H9 (cell line): ENCODE data around the gene MAP3K20. TPM values are rescaled to one million over a fixed set of nuclear protein-coding genes. Genes with fewer than 3 reads are reported as not detected.

Experiments
- DNase-seq: peaks from one replicate; pipeline ENCODE4 v3.0.0-alpha.2; 2017
- H2AFZ ChIP-seq: one replicate; pipeline ENCODE4 v1.6.1; 2013; ENCODE audit warnings: mild to moderate bottlenecking, low read length, control low read depth, moderate library complexity
- H2AK5ac ChIP-seq: 2 replicates; pipeline ENCODE4 v1.6.1; 2013; ENCODE audit warnings: low read length, control low read depth, mixed read lengths; ENCODE audit not compliant: insufficient read length
- H2BK120ac ChIP-seq: one replicate; pipeline ENCODE4 v1.6.1; 2013; ENCODE audit warnings: low read depth, mild to moderate bottlenecking, low read length, control low read depth, inconsistent platforms; ENCODE audit not compliant: poor library complexity, severe bottlenecking
- H2BK12ac ChIP-seq: 2 replicates; pipeline ENCODE4 v1.6.1; 2013; ENCODE audit warnings: low read length, control low read depth, mixed read lengths, low read depth; ENCODE audit not compliant: insufficient read length
- H2BK15ac ChIP-seq: 2 replicates; pipeline ENCODE4 v1.6.1; 2013; ENCODE audit warnings: low read depth, low read length, control low read depth
- H2BK20ac ChIP-seq: one replicate; pipeline ENCODE4 v1.6.1; 2013; ENCODE audit warnings: low read depth, mild to moderate bottlenecking, low read length, control low read depth, inconsistent platforms; ENCODE audit not compliant: poor library complexity, severe bottlenecking
- H2BK5ac ChIP-seq: 2 replicates; pipeline ENCODE4 v1.6.1; 2013; ENCODE audit warnings: low read length, control low read depth, mixed read lengths; ENCODE audit not compliant: insufficient read length
- H3K14ac ChIP-seq: 2 replicates; pipeline ENCODE4 v1.6.1; 2013; ENCODE audit warnings: low read length, control low read depth; ENCODE audit not compliant: insufficient read depth
- H3K18ac ChIP-seq: 2 replicates; pipeline ENCODE4 v1.6.1; 2013; ENCODE audit warnings: low read depth, mild to moderate bottlenecking, mixed read lengths, low read length, control low read depth; ENCODE audit not compliant: insufficient read length
- H3K23ac ChIP-seq: 2 replicates; pipeline ENCODE4 v1.6.1; 2013; ENCODE audit warnings: low read length, control low read depth, mixed read lengths, low read depth; ENCODE audit not compliant: insufficient read length
- H3K23me2 ChIP-seq: 2 replicates; pipeline ENCODE4 v1.6.1; 2013; ENCODE audit warnings: low read depth, mild to moderate bottlenecking, mixed read lengths, low read length, control low read depth; ENCODE audit not compliant: insufficient read length, poor library complexity, severe bottlenecking
- H3K27ac ChIP-seq: 2 replicates; pipeline ENCODE4 v1.5.1; 2013; ENCODE audit warnings: low read length, control low read depth, mixed read lengths, low read depth; ENCODE audit not compliant: insufficient read length
- H3K27me3 ChIP-seq: 2 replicates; pipeline ENCODE4 v1.6.1; 2013; ENCODE audit warnings: low read length, control low read depth, inconsistent platforms; ENCODE audit not compliant: insufficient read depth
- H3K4ac ChIP-seq: 2 replicates; pipeline ENCODE4 v1.6.1; 2013; ENCODE audit warnings: low read depth, mild to moderate bottlenecking, control low read depth, inconsistent platforms, low read length, moderate library complexity
- H3K4me1 ChIP-seq: 2 replicates; pipeline ENCODE4 v1.6.1; 2013; ENCODE audit warnings: low read length, control low read depth, inconsistent platforms; ENCODE audit not compliant: insufficient read depth
- H3K4me2 ChIP-seq: 2 replicates; pipeline ENCODE4 v1.6.1; 2013; ENCODE audit warnings: low read length, control low read depth, mixed read lengths; ENCODE audit not compliant: insufficient read length, insufficient read depth
- H3K56ac ChIP-seq: 2 replicates; pipeline ENCODE4 v1.6.1; 2013; ENCODE audit warnings: low read depth, mild to moderate bottlenecking, mixed read lengths, low read length, control low read depth; ENCODE audit not compliant: insufficient read length
- H3K79me1 ChIP-seq: 2 replicates; pipeline ENCODE4 v1.6.1; 2013; ENCODE audit warnings: low read depth, mild to moderate bottlenecking, moderate library complexity, low read length, control low read depth, inconsistent platforms; ENCODE audit not compliant: insufficient read depth, poor library complexity, severe bottlenecking
- H3K79me2 ChIP-seq: 2 replicates; pipeline ENCODE4 v1.6.1; 2013; ENCODE audit warnings: low read length, control low read depth, inconsistent platforms; ENCODE audit not compliant: insufficient read depth
- H3K9ac ChIP-seq: 2 replicates; pipeline ENCODE4 v1.6.1; 2013; ENCODE audit warnings: low read length, control low read depth, mixed read lengths; ENCODE audit not compliant: insufficient read length; ENCODE audit errors: extremely low read depth
- H3K9me3 ChIP-seq: one replicate; pipeline ENCODE4 v1.6.1; 2013; ENCODE audit warnings: low read depth, low read length, inconsistent platforms; ENCODE audit not compliant: control insufficient read depth
- H3T11ph ChIP-seq: one replicate; pipeline ENCODE4 v1.6.1; 2013; ENCODE audit warnings: mild to moderate bottlenecking, low read length, control low read depth, inconsistent platforms
- H4K20me1 ChIP-seq: one replicate; pipeline ENCODE4 v1.6.1; 2013; ENCODE audit not compliant: control insufficient read depth, insufficient read length, insufficient read depth
- H4K5ac ChIP-seq: 2 replicates; pipeline ENCODE4 v1.6.1; 2013; ENCODE audit warnings: low read depth, mild to moderate bottlenecking, mixed read lengths, low read length, control low read depth; ENCODE audit not compliant: insufficient read length
- H4K8ac ChIP-seq: replicated peaks from 2 replicates; pipeline ENCODE4 v1.6.1; 2013; ENCODE audit warnings: low read length, control low read depth, mixed read lengths, low read depth; ENCODE audit not compliant: insufficient read length
- H4K91ac ChIP-seq: 2 replicates; pipeline ENCODE4 v1.6.1; 2013; ENCODE audit warnings: low read depth, mild to moderate bottlenecking, moderate library complexity, mixed read lengths, low read length, control low read depth; ENCODE audit not compliant: insufficient read length
- H3K27ac Mint-ChIP-seq, 3 experiments: 2 replicates in 2 of 3; 3 replicates in 1 of 3; pipeline ENCODE4 v1.8.0; 2020 to 2021; ENCODE audit warnings: mixed read lengths in 3 of 3, mild to moderate bottlenecking in 1 of 3, moderate library complexity in 1 of 3
- H3K27me3 Mint-ChIP-seq: 2 replicates; pipeline ENCODE4 v1.8.0; 2021; ENCODE audit warnings: low read depth, mild to moderate bottlenecking, moderate library complexity, mixed read lengths
- H3K36me3 Mint-ChIP-seq, 3 experiments: 2 replicates in 2 of 3; 3 replicates in 1 of 3; pipeline ENCODE4 v1.8.0; 2020 to 2021; ENCODE audit warnings: low read depth in 3 of 3, mixed read lengths in 3 of 3; ENCODE audit not compliant: insufficient read depth in 1 of 3
- H3K4me1 Mint-ChIP-seq, 2 experiments: 2 replicates each; pipeline ENCODE4 v1.8.0; 2020; ENCODE audit warnings: mixed read lengths in 2 of 2
- H3K4me3 Mint-ChIP-seq, 2 experiments: 2 replicates in 1 of 2; 3 replicates in 1 of 2; pipeline ENCODE4 v1.8.0; 2020 to 2021; ENCODE audit warnings: mild to moderate bottlenecking in 2 of 2, mixed read lengths in 2 of 2, moderate library complexity in 1 of 2
- H3K9me3 Mint-ChIP-seq, 2 experiments: 2 replicates in 1 of 2; 3 replicates in 1 of 2; pipeline ENCODE4 v1.8.0; 2020; ENCODE audit warnings: mild to moderate bottlenecking in 2 of 2, mixed read lengths in 2 of 2, moderate library complexity in 1 of 2
- CTCF ChIP-seq: fragments of 200-600 bp; sonication (generic); conservative IDR thresholded peaks from 3 replicates; pipeline ENCODE4 v1.8.0; 2021; ENCODE audit warnings: antibody characterized with exemption, mild to moderate bottlenecking
- WGBS: extraction: QIAGEN DNeasy Blood & Tissue Kit; methylation state at CpG from one replicate; pipeline ENCODE4 v1.1.7; 2013; ENCODE audit warnings: missing lambda C conversion rate, low lambda C conversion rate, mixed read lengths; ENCODE audit not compliant: insufficient read length; ENCODE audit errors: extremely low coverage; 5-methylcytosine and 5-hydroxymethylcytosine counted together
- total RNA-seq: library from RNA; stranded (reverse); gene quantifications from 2 replicates; pipeline ENCODE4 v1.2.1, GENCODE V29; 2021

Gene MAP3K20
- total RNA-seq, 1 experiment from 2014 or later: 8.7 TPM

- H3K9me3 Mint-ChIP-seq: peaks cover 26 to 34% of the 10 kb centered on the region in 2 experiments
- H2AK5ac ChIP-seq: no peak overlapping the region
- no peak overlapping the region for H3K56ac ChIP-seq
- H3K4me2 ChIP-seq: no peak overlapping the region
- H3K79me2 ChIP-seq: no peaks in the 10 kb centered on the region
- H3K14ac ChIP-seq: no peak overlapping the region
- WGBS: no CpG with 5 or more reads among the region's 2 CpGs
- no peak overlapping the region for H4K5ac ChIP-seq
- no peak overlapping the region for H3K18ac ChIP-seq
- no peak overlapping the region for H3K9ac ChIP-seq
- peaks cover 12 to 36% (median 19%) of the 10 kb centered on the region in 3 experiments for H3K36me3 Mint-ChIP-seq
- H2BK12ac ChIP-seq: no peak overlapping the region
- no peaks in the 10 kb centered on the region for H3K23me2 ChIP-seq
- H3K23ac ChIP-seq: no peak overlapping the region
- no peak overlapping the region; a peak in 1 of 7 replicates for H3K27ac Mint-ChIP-seq
- peaks cover 42 to 45% of the 10 kb centered on the region in 2 experiments for H3K4me1 Mint-ChIP-seq
- H2BK20ac ChIP-seq: no peak overlapping the region
- DNase-seq: no peak
- H3K9me3 ChIP-seq: peaks cover 8% of the 10 kb centered on the region
- no peak overlapping the region for H2AFZ ChIP-seq
- H3K4me3 Mint-ChIP-seq: no peak overlapping the region
- H3K27me3 Mint-ChIP-seq: peaks cover 2% of the 10 kb centered on the region
- H3K27me3 ChIP-seq: no peaks in the 10 kb centered on the region
- no peak overlapping the region for H4K91ac ChIP-seq
- H4K20me1 ChIP-seq: no peaks in the 10 kb centered on the region
- no peak overlapping the region for H4K8ac ChIP-seq
- no peak overlapping the region for H2BK5ac ChIP-seq
- no peak overlapping the region for H2BK120ac ChIP-seq
- TF ChIP-seq CTCF: no peak
- H3K79me1 ChIP-seq: no peaks in the 10 kb centered on the region
- H3K4ac ChIP-seq: no peak overlapping the region
- H3K27ac ChIP-seq: no peak overlapping the region
- H2BK15ac ChIP-seq: no peak overlapping the region
- peaks cover 18% of the 10 kb centered on the region; the same call in 1 of the 2 replicates for H3K4me1 ChIP-seq
- no peak overlapping the region for H3T11ph ChIP-seq
Observed at GRCh38 chr2:173305303-173305702, 229.7 kb downstream of the MAP3K20 start.
